ENCODE results near the gene LRWD1. TPM values are rescaled to one million over a fixed set of nuclear protein-coding genes. Genes with fewer than 3 reads are reported as not detected.
A peak's percentile ranks its signal among the peaks of the same experiment; 100 is the strongest.

Gene LRWD1
- total RNA-seq, 1 donor, result 18.6 TPM

- H3K4me3 ChIP-seq (ENCODE audit: low read depth, low read length), result no peak overlapping the region
- TF ChIP-seq CTCF (IDR thresholded peaks at IDR 0.05; ENCODE audit: insufficient read depth, low read length), result no peak
- DNase-seq (ENCODE audit: low read depth), result no peak
These were observed 33.0 kb upstream of the LRWD1 start for GRCh38 chr7:102431617-102432298.

GRCh38 chr7:102432442-102433218, 32.2 kb upstream of the LRWD1 start:
- peak overlapping the region; percentile 76 for H3K4me3 ChIP-seq (ENCODE audit: low read depth, low read length)
- no peak for TF ChIP-seq CTCF (IDR thresholded peaks at IDR 0.05; ENCODE audit: insufficient read depth, low read length)
- no peak for DNase-seq (ENCODE audit: low read depth)

- peak; percentile 45 for DNase-seq (ENCODE audit: low read depth)
- peak within 1 kb of the TSS; percentile 76 for H3K4me3 ChIP-seq (ENCODE audit: low read depth, low read length)
These were observed 31.4 kb upstream of the LRWD1 start, which contains the start of gene ORAI2 for GRCh38 chr7:102433219-102434038. TSS of gene ORAI2 (plus strand) at chr7:102433575. CDS start at chr7:102438957, 5,382 bp downstream.

GRCh38 chr7:102434039-102434486, 30.7 kb upstream of the LRWD1 start:
- TF ChIP-seq CTCF (IDR thresholded peaks at IDR 0.05; ENCODE audit: insufficient read depth, low read length), result no peak
- DNase-seq (ENCODE audit: low read depth), result peak; percentile 42
- H3K4me3 ChIP-seq (ENCODE audit: low read depth, low read length), result peak overlapping the region; percentile 76

More at GRCh38 chr7:102433219-102434038, 31.4 kb upstream of the LRWD1 start, which contains the start of gene ORAI2:
- no peak for TF ChIP-seq CTCF (IDR thresholded peaks at IDR 0.05; ENCODE audit: insufficient read depth, low read length)

GRCh38 chr7:102436118-102436517, 28.7 kb upstream of the LRWD1 start:
- no peak for TF ChIP-seq CTCF (IDR thresholded peaks at IDR 0.05; ENCODE audit: insufficient read depth, low read length)
- H3K4me3 ChIP-seq (ENCODE audit: low read depth, low read length), result no peak overlapping the region
- DNase-seq (ENCODE audit: low read depth), result no peak
